H54 (cell line): ENCODE data around the gene ANKS1B.
A peak's percentile ranks its signal among the peaks of the same experiment; 100 is the strongest.
"Not testable (repeated sequence)": the region's sequence is repeated elsewhere in the genome, so short reads cannot be mapped to it uniquely, and the experiment has no call there.

Source experiments
- DNase-seq: peaks from one replicate; pipeline ENCODE4 v3.0.0; 2011; ENCODE audit warnings: low spot score, mixed read lengths; ENCODE audit not compliant: insufficient read length
- FAIRE-seq: peaks from 3 replicates; lab custom pipeline; 2011; peaks lifted over from hg19 to GRCh38; lab: Jason Lieb, UNC
- POLR2A ChIP-seq: IDR thresholded peaks from 2 replicates; pipeline ENCODE4 v1.6.1; 2011; ENCODE audit warnings: low read depth, mild to moderate bottlenecking, low read length

Gene ANKS1B

DNA sequence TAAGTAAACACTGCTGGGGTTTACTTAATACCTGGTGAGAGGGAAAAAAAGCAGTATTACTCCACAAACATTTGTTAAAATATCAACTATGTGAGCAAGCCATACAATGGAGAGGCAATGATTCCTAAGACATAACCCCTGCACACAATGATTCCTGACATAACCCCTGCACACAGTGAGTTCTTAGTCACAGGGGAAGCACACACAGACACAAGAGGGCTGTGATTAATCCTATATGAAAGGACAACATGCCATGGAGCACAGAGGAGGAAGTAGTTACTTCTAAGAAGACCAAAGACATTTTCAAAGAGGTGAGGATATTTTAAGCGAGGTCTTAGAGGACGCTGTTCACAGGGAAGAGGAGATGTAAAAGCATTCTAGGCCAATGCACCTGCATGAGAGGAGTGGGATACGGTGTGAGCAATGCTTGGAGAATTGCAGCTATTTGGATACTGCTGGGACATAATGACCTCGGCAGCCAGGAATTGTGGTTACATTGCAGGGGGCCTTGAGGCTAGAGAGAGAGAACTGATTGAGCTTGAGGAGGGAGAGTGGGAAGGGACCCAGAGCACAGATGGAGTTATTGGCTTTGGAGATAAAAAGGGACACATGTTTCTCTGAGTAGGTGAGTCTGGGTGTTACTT lies 1127.7 kb downstream of the ANKS1B start:
- FAIRE-seq, result peak; percentile 36
- no peak for TF ChIP-seq POLR2A
- DNase-seq, result no peak

DNA sequence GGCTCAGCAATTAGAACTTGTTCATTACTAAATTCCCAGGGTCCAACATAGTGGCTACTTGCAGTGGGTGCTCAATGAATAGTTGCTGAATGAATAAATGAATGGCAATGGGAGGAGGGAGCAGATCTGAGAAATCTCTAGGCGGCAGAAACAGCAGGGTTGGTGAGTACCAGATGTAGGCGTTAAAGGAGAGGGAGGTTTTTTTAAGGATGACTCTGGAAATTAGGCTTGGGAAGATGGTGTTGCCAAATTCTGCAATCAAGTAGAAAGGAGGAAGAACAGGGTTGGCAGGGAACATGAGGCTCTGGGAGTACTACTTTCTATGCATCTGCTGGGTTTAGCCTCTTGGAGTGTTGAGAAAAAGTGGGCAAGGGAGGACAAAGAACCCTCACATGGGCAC lies 1132.6 kb downstream of the ANKS1B start:
- FAIRE-seq (no peak), DNase-seq (no peak)
- TF ChIP-seq POLR2A, result no peak

DNA sequence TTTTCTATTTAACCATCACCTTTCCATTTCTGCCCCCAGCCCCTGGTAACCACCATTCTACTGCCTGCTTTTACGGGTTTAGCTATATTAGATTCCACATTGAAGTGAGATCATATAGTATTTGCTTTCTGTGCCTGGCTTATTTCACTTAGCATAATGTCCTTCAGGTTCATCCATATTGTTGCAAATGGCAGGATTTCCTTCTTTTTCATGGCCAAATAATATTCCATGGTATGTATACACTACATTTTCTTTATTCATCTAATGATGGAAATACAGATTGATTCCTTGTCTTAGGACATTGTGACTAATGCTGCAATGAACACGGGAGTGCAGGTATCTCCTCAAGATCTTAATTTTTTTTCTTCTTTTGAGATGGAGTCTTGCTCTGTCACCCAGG lies 1137.5 kb downstream of the ANKS1B start:
- no peak for TF ChIP-seq POLR2A
- DNase-seq (no peak), FAIRE-seq (no peak)

DNA sequence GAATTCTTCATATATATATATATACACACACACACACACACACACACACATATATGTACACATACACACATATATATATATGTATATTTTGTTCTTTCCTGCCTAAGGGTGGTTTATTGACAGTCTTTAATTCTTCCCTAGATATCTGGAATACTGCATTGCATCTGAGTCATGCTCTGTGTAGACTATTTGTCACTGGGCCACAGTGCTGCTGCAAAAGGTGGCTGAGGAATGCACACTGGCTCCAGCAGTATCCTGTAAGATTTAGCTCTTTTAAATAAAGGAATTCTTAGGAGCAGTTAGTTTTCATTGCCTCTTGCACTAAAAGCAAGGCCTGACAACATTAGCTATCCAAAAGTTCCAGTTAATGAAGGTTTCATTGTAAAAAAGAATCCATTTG lies 1138.8 kb downstream of the ANKS1B start:
- no peak for DNase-seq
- no peak for FAIRE-seq
- TF ChIP-seq POLR2A, result no peak

DNA sequence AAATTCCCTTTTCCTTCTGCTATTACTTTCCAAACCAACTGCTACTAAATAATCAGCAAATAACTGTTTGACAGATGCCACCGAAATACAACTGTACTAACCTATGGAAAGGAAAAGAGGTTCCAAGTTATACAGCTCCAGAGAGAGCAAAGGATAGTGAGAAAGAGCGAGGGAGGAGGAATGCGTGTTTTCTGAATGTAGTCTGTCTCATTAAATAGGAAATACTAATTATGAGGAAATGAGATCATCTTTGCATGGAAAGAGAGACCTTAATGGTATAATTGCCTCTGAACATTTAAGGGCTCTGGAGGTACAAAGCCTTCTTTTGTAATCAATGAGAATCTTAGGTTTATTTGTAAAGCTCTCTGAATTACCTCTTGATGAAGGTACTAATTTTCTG lies 1144.4 kb downstream of the ANKS1B start:
- FAIRE-seq (no peak), DNase-seq (no peak)

DNA sequence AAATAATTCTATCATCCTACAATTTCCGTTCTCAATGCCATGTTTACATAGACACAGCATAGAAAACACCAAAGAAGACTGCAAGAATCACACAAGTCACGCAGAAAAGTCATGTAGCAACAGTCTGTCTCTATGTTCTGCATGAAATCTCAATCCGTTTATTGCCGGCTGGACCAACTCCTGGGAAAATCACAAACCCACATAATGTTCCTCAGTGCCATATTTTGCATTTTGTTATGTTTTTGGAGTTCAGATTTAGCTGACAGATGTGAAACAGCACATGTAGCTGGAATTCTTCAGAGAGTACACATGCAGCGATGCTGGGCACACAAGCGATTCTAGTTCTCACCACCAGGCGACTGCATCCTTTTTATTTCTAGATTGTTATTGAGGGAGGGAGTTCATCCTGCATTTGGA lies 1146.5 kb downstream of the ANKS1B start:
- DNase-seq (no peak), FAIRE-seq (no peak)
- no peak for TF ChIP-seq POLR2A

More for the DNA sequence above, 1144.4 kb downstream of the ANKS1B start:
- no peak for TF ChIP-seq POLR2A

DNA sequence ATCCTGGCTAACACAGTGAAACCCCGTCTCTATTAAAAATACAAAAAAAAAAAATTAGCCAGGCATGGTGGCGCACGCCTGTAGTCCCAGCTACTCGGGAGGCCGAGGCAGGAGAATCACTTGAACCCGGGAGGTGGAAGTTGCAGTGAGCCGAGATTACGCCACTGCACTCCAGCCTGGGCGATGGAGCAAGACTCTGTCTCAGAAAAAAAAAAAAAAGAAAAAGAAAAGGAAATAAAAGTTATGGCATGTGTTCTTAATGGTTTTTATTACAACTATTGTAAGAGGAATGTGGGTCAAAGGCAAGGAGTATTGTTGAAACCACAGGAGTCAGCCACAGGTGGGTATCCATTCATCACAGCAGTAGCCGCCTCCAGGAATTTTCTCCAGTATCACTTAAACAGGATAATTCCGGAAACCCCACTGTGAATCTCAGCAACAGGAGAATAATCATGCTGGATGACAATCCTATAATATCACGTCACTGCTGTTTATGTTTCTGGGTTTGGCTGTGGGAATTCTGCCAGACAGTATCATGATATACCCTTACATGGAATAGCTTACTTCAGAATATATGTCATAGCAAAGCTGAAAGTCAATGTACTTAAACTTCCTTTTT lies 1147.5 kb downstream of the ANKS1B start:
- DNase-seq, result peak; percentile 18
- not testable (repeated sequence) for FAIRE-seq

DNA sequence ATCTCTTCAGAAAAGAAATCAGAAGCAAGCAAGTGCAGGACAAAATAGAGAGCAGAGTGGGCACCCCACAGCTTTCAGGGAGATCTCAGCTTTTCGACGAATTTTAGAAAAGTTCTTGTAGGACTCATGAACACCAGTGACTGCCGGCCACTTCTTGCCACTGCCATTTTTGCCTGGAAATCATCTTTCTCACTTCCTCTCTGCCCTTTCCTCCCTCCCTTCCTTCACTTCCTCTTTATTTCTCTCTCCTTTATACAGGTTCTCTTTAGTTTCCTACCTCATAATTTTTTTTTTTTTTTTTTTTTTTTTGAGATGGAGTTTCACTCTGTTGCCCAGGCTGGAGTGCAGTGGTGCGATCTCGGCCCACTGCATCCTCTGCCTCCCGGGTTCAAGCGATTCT lies 1154.1 kb downstream of the ANKS1B start:
- DNase-seq (no peak), FAIRE-seq (no peak)
- TF ChIP-seq POLR2A, result no peak

DNA sequence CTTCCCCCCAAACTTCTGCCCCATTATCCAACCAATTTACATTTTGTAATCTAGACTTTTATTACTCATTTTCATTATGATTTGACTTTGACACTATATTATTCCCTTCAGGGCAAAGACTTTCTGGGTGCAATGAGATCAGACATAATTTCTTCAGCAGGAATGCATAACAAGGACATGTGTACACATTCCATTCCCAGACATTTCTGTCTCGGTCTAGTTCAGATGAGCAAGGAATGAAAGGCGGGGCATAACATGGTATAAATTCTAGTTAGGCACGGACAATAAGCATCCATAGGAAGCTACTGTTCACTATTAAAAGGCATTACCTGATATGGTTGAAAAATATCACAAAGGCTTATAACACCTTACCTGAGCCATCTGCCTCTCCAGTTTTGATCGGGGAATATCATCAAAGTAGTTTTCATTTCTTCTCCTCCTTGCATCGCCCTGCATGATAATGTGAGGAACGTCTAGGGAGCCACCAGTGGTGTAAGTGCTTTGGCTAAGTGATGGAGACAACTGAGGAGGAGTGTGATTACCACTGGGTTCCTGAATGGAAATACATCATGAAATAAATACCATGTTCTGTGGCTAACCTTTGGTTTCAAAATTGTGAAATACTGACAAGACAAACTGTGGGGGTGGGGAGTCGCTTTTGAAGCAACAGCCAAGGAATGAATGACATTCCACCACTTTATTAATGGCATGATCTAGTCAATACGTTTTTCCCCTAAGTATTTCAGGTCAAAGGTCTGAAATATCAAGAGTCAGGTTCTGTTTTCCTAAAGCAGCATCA lies 1155.7 kb downstream of the ANKS1B start:
- DNase-seq, result no peak
- FAIRE-seq, result no peak
- TF ChIP-seq POLR2A, result no peak

DNA sequence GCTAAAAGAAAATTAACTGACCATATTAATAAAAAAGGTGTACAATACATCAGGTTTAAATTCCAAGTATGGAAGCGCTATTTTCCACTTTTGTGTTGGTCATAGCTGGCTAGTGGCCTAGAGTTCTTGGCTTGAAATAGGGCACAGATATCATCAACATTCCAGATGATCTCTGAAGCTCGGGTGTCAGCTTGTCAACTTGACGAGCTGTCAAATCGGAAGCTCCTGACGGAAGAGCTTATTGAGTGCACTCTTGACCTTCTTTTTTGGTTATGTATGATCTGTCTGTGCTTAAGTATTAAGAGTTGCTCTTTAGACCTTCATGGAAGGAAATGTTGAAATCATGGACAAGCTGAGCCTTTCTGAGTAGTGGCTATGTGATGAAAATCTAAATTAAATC lies 1161.7 kb downstream of the ANKS1B start:
- no peak for DNase-seq
- FAIRE-seq, result no peak
- no peak for TF ChIP-seq POLR2A

DNA sequence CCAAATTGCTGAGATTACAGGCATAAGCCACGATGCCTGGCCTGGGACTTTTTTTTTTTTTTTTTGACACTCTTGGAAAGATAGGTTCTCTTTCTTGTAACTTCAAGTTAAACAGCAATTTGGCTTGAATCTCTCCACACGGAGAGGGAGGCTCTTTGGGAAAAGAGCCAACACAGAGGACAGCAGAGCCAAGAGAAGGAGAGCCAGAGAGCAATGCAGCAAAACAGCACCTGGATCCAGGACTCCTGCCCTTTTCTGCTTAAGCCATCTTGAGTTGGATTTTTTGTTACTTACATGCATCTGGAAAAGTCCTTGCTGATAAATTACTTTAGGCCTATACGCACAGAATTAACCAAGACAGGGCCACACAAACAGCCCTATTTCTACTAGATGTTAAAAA lies 1162.9 kb downstream of the ANKS1B start:
- no peak for TF ChIP-seq POLR2A
- no peak for FAIRE-seq

DNA sequence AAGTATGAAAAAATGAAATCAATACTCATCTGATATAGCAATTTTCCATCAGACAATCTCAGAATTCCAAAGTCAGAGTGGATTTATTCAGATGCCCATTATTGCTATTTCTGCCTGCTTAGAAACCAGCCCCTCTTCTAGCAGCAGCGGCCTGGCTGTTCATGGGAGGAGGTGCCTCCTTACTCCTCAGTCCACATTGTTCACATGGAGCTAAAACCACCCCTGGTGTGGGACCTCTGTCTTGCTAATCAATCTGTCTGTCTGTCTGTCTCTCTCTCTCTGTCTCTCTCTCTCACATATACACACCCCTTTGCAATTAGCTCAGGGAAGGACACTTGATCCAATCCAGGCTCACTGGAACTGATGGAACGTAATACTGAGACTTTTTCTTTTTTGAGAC lies 1163.5 kb downstream of the ANKS1B start:
- FAIRE-seq (no peak), DNase-seq (no peak)
- TF ChIP-seq POLR2A, result no peak

More for the DNA sequence above, 1162.9 kb downstream of the ANKS1B start:
- DNase-seq, result no peak

DNA sequence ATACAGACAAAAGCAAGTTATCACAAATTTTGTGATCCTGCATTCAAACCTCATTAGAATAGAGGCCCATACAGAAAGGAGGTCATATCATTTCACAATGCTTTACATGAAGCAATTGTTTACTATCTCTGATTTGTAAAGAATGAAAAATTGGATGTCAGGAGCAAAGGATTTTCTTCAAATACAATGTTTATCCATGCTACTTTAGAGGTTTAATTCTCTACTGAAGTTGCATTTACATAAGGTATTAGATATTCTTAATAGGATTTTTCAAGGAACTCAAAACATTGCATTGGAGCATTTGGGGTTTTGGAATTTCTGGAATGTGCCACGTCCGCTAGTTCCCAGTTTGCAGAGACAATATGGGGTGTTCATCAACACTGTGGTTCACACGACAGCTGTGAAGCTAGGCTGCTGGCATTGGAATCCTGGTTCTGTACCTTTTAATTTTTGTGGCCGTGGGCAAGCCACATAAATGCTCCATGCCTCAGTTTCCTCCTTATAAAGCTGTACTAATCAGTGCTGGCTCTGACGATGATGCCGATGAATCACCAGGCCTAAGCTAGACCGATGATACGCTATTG lies 1164.8 kb downstream of the ANKS1B start:
- TF ChIP-seq POLR2A, result no peak
- FAIRE-seq (no peak), DNase-seq (no peak)

DNA sequence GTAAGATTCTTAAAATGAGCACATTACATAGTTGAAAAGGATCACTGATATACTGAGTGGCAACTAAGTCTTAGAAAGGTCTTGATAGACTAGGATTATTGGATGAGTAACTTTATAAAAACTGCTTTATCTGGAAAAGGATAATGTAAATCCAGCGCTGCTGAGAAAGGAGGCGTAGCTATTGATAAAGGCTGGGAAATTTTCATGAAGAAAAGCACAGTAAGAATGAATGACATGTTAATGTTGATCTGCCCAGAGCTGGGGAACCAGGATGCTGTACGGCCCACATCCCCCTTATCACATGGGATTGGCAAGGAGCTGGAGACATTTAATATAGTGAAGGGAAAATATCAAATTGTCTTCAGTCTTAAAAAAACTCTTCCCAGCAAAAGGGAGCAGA lies 1165.7 kb downstream of the ANKS1B start:
- no peak for DNase-seq
- FAIRE-seq, result no peak

More for the DNA sequence above, 1165.7 kb downstream of the ANKS1B start:
- no peak for TF ChIP-seq POLR2A
